ENCODE data around the gene COL4A2.

- TF ChIP-seq CTCF (IDR thresholded peaks at IDR 0.05) (no peak), POLR2A (IDR thresholded peaks at IDR 0.05) (no peak)
These were observed 226.9 kb downstream of the COL4A2 start for GRCh38 chr13:110533771-110534670.
